K562 (cell line): ENCODE measurements around the gene FTO. TPM values are rescaled to one million over a fixed set of nuclear protein-coding genes. Genes with fewer than 3 reads are reported as not detected.

Experiments
- ATAC-seq: fragments of 200-7000 bp; cut with Tn5 transposase; 3 replicates; pipeline ENCODE4 v1.9.1; 2020; ENCODE audit warnings: moderate library complexity
- BruUV-seq: library from RNA; stranded (reverse); fragments of 400-500 nt; replicated peaks from 2 replicates; lab custom pipeline; 2021; lab: Mats Ljungman, UMichigan
- CTCF ChIA-PET: fragments of 300-600 bp; formaldehyde crosslinking; extraction: SDS; loops from one replicate; lab custom pipeline; 2021; ENCODE audit warnings: low intra/inter-chr PET ratio; lab: Yijun Ruan, JAX
- POLR2A ChIA-PET: fragments of 300-600, 350-650 bp; sonication (Branson Sonifier 250); formaldehyde crosslinking; extraction: SDS; loops from one replicate; lab custom pipeline; 2021; ENCODE audit warnings: antibody characterized with exemption, inconsistent platforms; lab: Yijun Ruan, JAX
- DNase-seq, 4 experiments: peaks; one replicate each; pipeline versions ENCODE4 v3.0.0 to v3.0.0-alpha.2; 2011 to 2018; ENCODE audit warnings: low spot score in 3 of 4, mixed read lengths in 3 of 4; ENCODE audit errors: extremely low read depth in 1 of 4
- FAIRE-seq: peaks from 2 replicates; lab custom pipeline; 2011; peaks lifted over from hg19 to GRCh38; lab: Jason Lieb, UNC
- H2AFZ ChIP-seq: 2 replicates; pipeline ENCODE4 v1.6.0; 2011; ENCODE audit warnings: low read depth, low read length, control low read depth, inconsistent platforms
- H3K27ac ChIP-seq: fragments of 200-600 bp; 3 replicates; pipeline ENCODE4 v1.8.0; 2011; ENCODE audit warnings: low read depth, mild to moderate bottlenecking, control low read depth, inconsistent platforms, low read length, moderate library complexity, mixed read lengths; ENCODE audit errors: extremely low read depth
- H3K27me3 ChIP-seq, 2 experiments: fragments of 300-600 bp in 1 of 2; 2 replicates in 1 of 2; 3 replicates in 1 of 2; pipeline versions ENCODE4 v1.6.0 to v1.8.0; 2011; ENCODE audit warnings: inconsistent platforms in 2 of 2, low read length in 2 of 2, mild to moderate bottlenecking in 1 of 2, mixed read lengths in 1 of 2, moderate library complexity in 1 of 2; ENCODE audit not compliant: control insufficient read depth in 2 of 2, insufficient read depth in 2 of 2
- H3K36me3 ChIP-seq: fragments of 300-600 bp; 3 replicates; pipeline ENCODE4 v1.8.0; 2011; ENCODE audit warnings: mild to moderate bottlenecking, low read length, inconsistent platforms; ENCODE audit not compliant: control insufficient read depth, insufficient read depth
- H3K4me1 ChIP-seq, 2 experiments: fragments of 200-600 bp in 1 of 2; replicated peaks in 1 of 2; 2 replicates in 1 of 2; 3 replicates in 1 of 2; pipeline versions ENCODE4 v1.5.1 to v1.8.0; 2011; ENCODE audit warnings: inconsistent platforms in 2 of 2, low read length in 2 of 2, mild to moderate bottlenecking in 1 of 2, mixed read lengths in 1 of 2, moderate library complexity in 1 of 2; ENCODE audit not compliant: control insufficient read depth in 2 of 2, insufficient read depth in 2 of 2
- H3K4me2 ChIP-seq: 2 replicates; pipeline ENCODE4 v1.6.1; 2011; ENCODE audit warnings: low read length, control low read depth, inconsistent platforms, mixed read lengths; ENCODE audit not compliant: insufficient read depth
- H3K4me3 ChIP-seq: fragments of 200-600 bp; sonication (generic), shearing (Covaris generic); 2 replicates; pipeline ENCODE4 v1.5.1; 2016; ENCODE audit warnings: control low read depth, inconsistent platforms
- H3K79me2 ChIP-seq: fragments of 200-600 bp; 3 replicates; pipeline ENCODE4 v1.8.0; 2011; ENCODE audit warnings: low read length, inconsistent platforms; ENCODE audit not compliant: control insufficient read depth, insufficient read depth
- H3K9ac ChIP-seq, 2 experiments: 2 replicates each; pipeline versions ENCODE4 v1.6.0 to v1.6.1; 2011; ENCODE audit warnings: low read depth in 2 of 2, low read length in 2 of 2, control low read depth in 1 of 2, inconsistent platforms in 1 of 2, mild to moderate bottlenecking in 1 of 2, mixed read lengths in 1 of 2; ENCODE audit not compliant: insufficient read depth in 1 of 2
- H3K9me1 ChIP-seq: one replicate; pipeline ENCODE4 v1.6.0; 2011; ENCODE audit warnings: inconsistent platforms, mild to moderate bottlenecking, low read length, moderate library complexity; ENCODE audit not compliant: control insufficient read depth, insufficient read depth
- H3K9me3 ChIP-seq: replicated peaks from 2 replicates; pipeline ENCODE4 v1.5.1; 2011; ENCODE audit warnings: low read depth, low read length, inconsistent platforms; ENCODE audit not compliant: control insufficient read depth, insufficient read depth
- H4K20me1 ChIP-seq: replicated peaks from 2 replicates; pipeline ENCODE4 v1.6.1; 2011; ENCODE audit warnings: low read length, inconsistent platforms, mixed read lengths; ENCODE audit not compliant: control insufficient read depth, insufficient read depth
- BRCA1 ChIP-seq, 2 experiments: fragments of 450-650 bp in 1 of 2; sonication (generic) in 1 of 2; formaldehyde crosslinking in 1 of 2; IDR thresholded peaks; 2 replicates each; pipeline versions ENCODE4 v1.5.0 to v1.6.1; 2017 to 2020; ENCODE audit warnings: mild to moderate bottlenecking in 1 of 2, missing genetic modification reagents in 1 of 2
- CTBP1 ChIP-seq: fragments of 450-650 bp; IDR thresholded peaks from 2 replicates; pipeline ENCODE4 v1.6.1; 2016; ENCODE audit warnings: borderline replicate concordance
- ERF ChIP-seq: fragments of 450-650 bp; formaldehyde crosslinking; IDR thresholded peaks from 2 replicates; pipeline ENCODE4 v1.4.0; 2020; ENCODE audit warnings: mild to moderate bottlenecking, mixed read lengths
- FOXP1 ChIP-seq: sonication (generic); formaldehyde crosslinking; IDR thresholded peaks from 2 replicates; pipeline ENCODE4 v1.8.0; 2022; ENCODE audit warnings: mild to moderate bottlenecking, missing genetic modification reagents
- GABPA ChIP-seq: fragments of 200-800 bp; sonication (Bioruptor generic); conservative IDR thresholded peaks from 2 replicates; pipeline ENCODE4 v1.6.1; 2016; ENCODE audit warnings: low read depth, missing genetic modification characterization, missing compliant biosample characterization
- HBP1 ChIP-seq: fragments of 450-650 bp; formaldehyde crosslinking; IDR thresholded peaks from 2 replicates; pipeline ENCODE4 v1.4.0; 2022; ENCODE audit warnings: missing genetic modification characterization
- HNRNPL ChIP-seq: fragments of 200-400 bp; formaldehyde crosslinking; IDR thresholded peaks from 2 replicates; pipeline ENCODE4 v1.6.1; 2017; ENCODE audit warnings: low read depth, mild to moderate bottlenecking, low read length
- KDM1A ChIP-seq, 2 experiments: fragments of 450-650 bp; IDR thresholded peaks; 2 replicates each; pipeline ENCODE4 v1.6.1; 2016; ENCODE audit warnings: mild to moderate bottlenecking in 2 of 2
- KLF16 ChIP-seq: IDR thresholded peaks from 2 replicates; pipeline ENCODE4 v1.6.1; 2016; ENCODE audit warnings: antibody characterized with exemption
- RBM15 ChIP-seq: fragments of 200-400 bp; formaldehyde crosslinking; IDR thresholded peaks from 2 replicates; pipeline ENCODE4 v1.6.1; 2018; ENCODE audit warnings: mild to moderate bottlenecking, low read length, moderate library complexity; ENCODE audit not compliant: insufficient read depth
- RBM22 ChIP-seq: fragments of 200-400 bp; formaldehyde crosslinking; IDR thresholded peaks from 2 replicates; pipeline ENCODE4 v1.6.1; 2018; ENCODE audit warnings: low read length, low read depth; ENCODE audit not compliant: poor library complexity, severe bottlenecking
- TOE1 ChIP-seq, 2 experiments: fragments of 450-650 bp in 1 of 2; sonication (generic) in 1 of 2; formaldehyde crosslinking in 1 of 2; IDR thresholded peaks; 2 replicates each; pipeline versions ENCODE4 v1.7.1 to v1.8.0; 2016 to 2022; ENCODE audit warnings: borderline replicate concordance in 2 of 2, mild to moderate bottlenecking in 2 of 2, antibody characterized with exemption in 1 of 2, inconsistent platforms in 1 of 2, low read depth in 1 of 2, missing genetic modification reagents in 1 of 2, moderate library complexity in 1 of 2
- ZFP1 ChIP-seq: fragments of 450-650 bp; formaldehyde crosslinking; IDR thresholded peaks from 2 replicates; pipeline ENCODE4 v1.4.0; 2020; ENCODE audit warnings: mild to moderate bottlenecking, mixed read lengths
- ZNF124 ChIP-seq: sonication (generic); formaldehyde crosslinking; IDR thresholded peaks from 2 replicates; pipeline ENCODE4 v1.8.1; 2022; ENCODE audit warnings: missing genetic modification reagents
- ZNF518B ChIP-seq: fragments of 250-450 bp; sonication (Bioruptor Pico); IDR thresholded peaks from 2 replicates; pipeline ENCODE4 v1.5.0; 2021; ENCODE audit warnings: mild to moderate bottlenecking, moderate library complexity
- ZNF644 ChIP-seq: fragments of 200-800 bp; sonication (Bioruptor generic); IDR thresholded peaks from 2 replicates; pipeline ENCODE4 v1.6.1; 2016; ENCODE audit warnings: low read depth, missing genetic modification characterization, missing compliant biosample characterization
- ZNF740 ChIP-seq, 3 experiments: fragments of 200-800 bp in 1 of 3; sonication (Bioruptor generic) in 1 of 3; sonication (generic) in 1 of 3; formaldehyde crosslinking in 1 of 3; IDR thresholded peaks; 2 replicates each; pipeline versions ENCODE4 v1.6.1 to v1.8.0; 2016 to 2022; ENCODE audit warnings: mild to moderate bottlenecking in 2 of 3, missing compliant biosample characterization in 2 of 3, missing genetic modification characterization in 2 of 3, missing genetic modification reagents in 1 of 3
- WGBS: fragments of 100-300 bp; shearing (Covaris generic); methylation state at CpG from one replicate; pipeline ENCODE4 v1.1.6; 2016; ENCODE audit warnings: low coverage, mixed read lengths; ENCODE audit not compliant: insufficient coverage; ENCODE audit errors: missing lambda C conversion rate; 5-methylcytosine and 5-hydroxymethylcytosine counted together
- in situ Hi-C: fragments of 300-500 bp; cut with MboI; formaldehyde crosslinking; loops from 4 replicates; pipeline ENCODE4 v1.15.0; 2018; ENCODE audit warnings: inconsistent platforms, mixed read lengths
- intact Hi-C: fragments of 100-400 bp; cut with micrococcal nuclease; formaldehyde crosslinking; loops from 2 replicates; pipeline ENCODE4 v1.14.2; 2022
- polyA plus RNA-seq, 8 experiments: library from polyadenylated mRNA; depleted of rRNA in 4 of 8; stranded (reverse) in 5 of 8; unstranded in 3 of 8; fragments of >200 nt; fragmentation: Nextera tagmentation in 2 of 8; fragmentation: Illumina TruSeq in 1 of 8; extraction: Ambion mirVana in 2 of 8; extraction: Trizol in 1 of 8; gene quantifications; 2 replicates each; pipeline versions ENCODE4 v1.2.1 to v1.2.3, GENCODE V29; 2011 to 2014; ENCODE audit warnings: inconsistent platforms in 1 of 8, missing spikeins in 1 of 8
- total RNA-seq, 7 experiments: library from RNA; depleted of rRNA in 6 of 7; stranded (reverse); fragments of >200 nt in 6 of 7; fragmentation: Illumina TruSeq in 2 of 7; extraction: Trizol in 2 of 7; gene quantifications; 2 replicates each; pipeline versions ENCODE4 v1.2.1 to v1.2.3, GENCODE V29; 2011 to 2021; ENCODE audit warnings: low replicate concordance in 1 of 7

FTO gene
- total and polyA plus RNA-seq, 9 of the 15 experiments (the other 6 are each of a cell fraction or from before 2014, with no cell fraction given): 11.3 to 27.7 (median 25.5) TPM

GRCh38 chr16:53849994-53850393, 146.0 kb downstream of the FTO start:
- Histone ChIP-seq H3K36me3 (no peaks in the 10 kb centered on the region), H3K27me3 (no peaks in the 10 kb centered on the region), H3K9me3 (no peaks in the 10 kb centered on the region), H2AFZ (no peak overlapping the region), H3K79me2 (no peaks in the 10 kb centered on the region), H3K4me3 (no peak overlapping the region), H3K27ac (no peak overlapping the region), H3K9ac (no peak overlapping the region), H3K9me1 (no peaks in the 10 kb centered on the region), H3K4me1 (no peaks in the 10 kb centered on the region), H3K4me2 (no peak overlapping the region), H4K20me1 (no peaks in the 10 kb centered on the region)
- DNase-seq (no peak), ATAC-seq (no peak), FAIRE-seq (no peak)
- in situ Hi-C loops (no loop called here), intact Hi-C loops (no loop called here)
- ChIA-PET POLR2A (interaction anchor here (1.3 kb wide), 1 partner anchor 13 kb away, joined by 3 read pairs; no protein-coding TSS in a partner anchor), CTCF (no interaction called here)
- WGBS: 64% methylated on average over 1 of the region's 1 CpG
- no TSS peak for BruUV-seq
- TF ChIP-seq KDM1A (IDR thresholded peaks at IDR 0.05) (no peak), ZFP1 (CRISPR knock-in tag) (no peak), HNRNPL (no peak), FOXP1 (CRISPR knock-in tag) (no peak), TOE1 (IDR thresholded peaks at IDR 0.05; ENCODE audit: borderline replicate concordance) (no peak), TOE1 (CRISPR knock-in tag; IDR thresholded peaks at IDR 0.05; ENCODE audit: borderline replicate concordance, low read depth) (no peak), ERF (no peak), BRCA1 (IDR thresholded peaks at IDR 0.05) (no peak), BRCA1 (CRISPR knock-in tag; IDR thresholded peaks at IDR 0.05) (no peak), ZNF644 (no peak), HBP1 (CRISPR knock-in tag) (no peak), CTBP1 (no peak), ZNF740 (CRISPR knock-in tag; IDR thresholded peaks at IDR 0.05) (no peak), ZNF740 (tag; IDR thresholded peaks at IDR 0.05) (no peak), RBM22 (no peak), ZNF518B (CRISPR knock-in tag) (no peak), GABPA (no peak), RBM15 (no peak), KLF16 (no peak), ZNF124 (CRISPR knock-in tag) (no peak)
